OCI-LY7 (cell line): ENCODE results near the gene PACC1. TPM values are rescaled to one million over a fixed set of nuclear protein-coding genes. Genes with fewer than 3 reads are reported as not detected.
"Not testable (repeated sequence)": the region's sequence is repeated elsewhere in the genome, so short reads cannot be mapped to it uniquely, and the experiment has no call there.

ENCODE experiments used
- BruUV-seq: library from RNA; stranded (reverse); fragments of 400-500 nt; replicated peaks from 2 replicates; lab custom pipeline; 2021; lab: Mats Ljungman, UMichigan
- CTCF ChIA-PET: fragments of 300-600 bp; sonication (Branson Sonifier 250); formaldehyde crosslinking; loops from one replicate; lab custom pipeline; 2022; ENCODE audit warnings: antibody characterized with exemption; ENCODE audit not compliant: unreplicated experiment; lab: Charles Lee
- POLR2A ChIA-PET: fragments of 300-600 bp; sonication (Branson Sonifier 250); formaldehyde crosslinking; loops from one replicate; lab custom pipeline; 2022; ENCODE audit warnings: antibody characterized with exemption; lab: Charles Lee
- DNase-seq: peaks from one replicate; pipeline ENCODE4 v3.0.0-alpha.2; 2015; ENCODE audit warnings: low spot score
- H2AFZ ChIP-seq: fragments of 200-600 bp; sonication (generic), shearing (Covaris generic); 2 replicates; pipeline ENCODE4 v1.6.1; 2014; ENCODE audit warnings: mild to moderate bottlenecking, antibody characterized with exemption, low read length, moderate library complexity
- H3K27ac ChIP-seq: fragments of 200-600 bp; sonication (generic); 2 replicates; pipeline ENCODE4 v1.5.1; 2014; ENCODE audit warnings: mixed run types, low read depth, mild to moderate bottlenecking, moderate library complexity, low read length, inconsistent platforms; ENCODE audit not compliant: poor library complexity, severe bottlenecking
- H3K36me3 ChIP-seq: fragments of 200-600 bp; sonication (generic); 2 replicates; pipeline ENCODE4 v1.6.1; 2014; ENCODE audit warnings: mild to moderate bottlenecking, antibody characterized with exemption, low read length, moderate library complexity, mixed read lengths; ENCODE audit not compliant: insufficient read depth
- H3K4me1 ChIP-seq: fragments of 200-600 bp; sonication (generic); 2 replicates; pipeline ENCODE4 v1.5.1; 2014; ENCODE audit warnings: mild to moderate bottlenecking, low read length; ENCODE audit not compliant: insufficient read depth, poor library complexity, severe bottlenecking
- H3K4me2 ChIP-seq: fragments of 200-600 bp; sonication (generic); 2 replicates; pipeline ENCODE4 v1.6.1; 2014; ENCODE audit warnings: mild to moderate bottlenecking, low read length
- H3K4me3 ChIP-seq: fragments of 200-600 bp; sonication (generic); 2 replicates; pipeline ENCODE4 v1.5.1; 2014; ENCODE audit warnings: mild to moderate bottlenecking, low read depth, low read length; ENCODE audit not compliant: poor library complexity, severe bottlenecking
- H3K79me2 ChIP-seq: fragments of 200-600 bp; sonication (generic); 2 replicates; pipeline ENCODE4 v1.6.1; 2016; ENCODE audit warnings: low read depth, mild to moderate bottlenecking, low read length, moderate library complexity, mixed read lengths; ENCODE audit not compliant: insufficient read depth
- H3K9me2 ChIP-seq: fragments of 200-600 bp; sonication (generic); 2 replicates; pipeline ENCODE4 v1.6.1; 2016; ENCODE audit warnings: mild to moderate bottlenecking, low read length, mixed read lengths; ENCODE audit not compliant: insufficient read depth
- H3K9me3 ChIP-seq: fragments of 200-600 bp; sonication (generic); 2 replicates; pipeline ENCODE4 v1.6.1; 2014; ENCODE audit warnings: mild to moderate bottlenecking, mixed run types, low read length, mixed read lengths
- H4K20me1 ChIP-seq: fragments of 200-600 bp; sonication (generic); 2 replicates; pipeline ENCODE4 v1.6.1; 2014; ENCODE audit warnings: mild to moderate bottlenecking, antibody characterized with exemption, low read length, moderate library complexity, mixed read lengths; ENCODE audit not compliant: insufficient read depth
- EZH2phosphoT487 ChIP-seq: fragments of 200-600 bp; sonication (generic); IDR thresholded peaks from 2 replicates; pipeline ENCODE4 v1.6.1; 2018; ENCODE audit warnings: low read depth, borderline replicate concordance, mild to moderate bottlenecking, mixed run types, antibody characterized with exemption, low read length, moderate library complexity, mixed read lengths
- intact Hi-C: fragments of 100-400 bp; cut with micrococcal nuclease; formaldehyde crosslinking; loops from one replicate; pipeline ENCODE4 v1.10.0; 2022; ENCODE audit not compliant: unreplicated experiment
- total RNA-seq, 2 experiments: library from RNA; depleted of rRNA in 1 of 2; stranded (reverse); fragments of >200 nt in 1 of 2; shearing (Covaris generic) in 1 of 2; gene quantifications; 2 replicates each; pipeline ENCODE4 v1.2.3, GENCODE V29; 2014 to 2022
- TF ChIP-seq, protein P1 (sequence below): fragments of 200-600 bp; sonication (generic); conservative IDR thresholded peaks from 2 replicates; pipeline ENCODE4 v1.5.1; 2014; ENCODE audit warnings: mild to moderate bottlenecking, antibody characterized with exemption, low read length, moderate library complexity, mixed read lengths

The PACC1 gene
- total RNA-seq, 2 experiments from 2014 or later: 17.3 to 30.8 TPM

DNA sequence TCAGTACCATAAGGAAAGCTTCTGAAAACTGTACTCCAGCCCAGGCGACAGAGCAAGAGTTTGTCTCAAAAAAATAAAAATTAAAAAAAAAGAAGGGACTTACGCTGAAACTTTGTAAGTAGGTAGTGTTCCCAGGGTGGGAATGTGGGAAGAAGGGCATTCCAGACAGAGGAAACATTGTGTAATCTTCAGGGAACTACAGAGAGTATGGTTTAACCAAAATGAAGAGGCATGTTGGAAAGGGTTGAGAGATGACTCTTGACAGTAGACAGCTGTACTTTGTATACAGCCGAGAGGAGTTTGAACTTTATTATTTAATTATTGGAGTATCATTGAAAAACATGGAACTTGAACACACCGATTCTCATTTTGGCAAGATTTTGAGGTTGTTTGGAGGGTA lies 86.4 kb downstream of the PACC1 start:
- Histone ChIP-seq H3K36me3 (peaks cover 26% of the 10 kb centered on the region), H3K4me1 (no peaks in the 10 kb centered on the region), H3K4me3 (no peak overlapping the region), H3K9me3 (no peaks in the 10 kb centered on the region), H2AFZ (no peak overlapping the region), H3K9me2 (no peaks in the 10 kb centered on the region), H3K4me2 (no peak overlapping the region), H3K79me2 (peaks cover 22% of the 10 kb centered on the region; the same call in 1 of the 2 replicates), H3K27ac (no peak overlapping the region), H4K20me1 (no peaks in the 10 kb centered on the region)
- POLR2A ChIA-PET: no interaction called here
- CTCF ChIA-PET: no interaction called here
- intact Hi-C loops: no loop called here
- no peak for DNase-seq
- BruUV-seq: no TSS peak
- TF ChIP-seq EZH2phosphoT487: no peak
- TF ChIP-seq, protein P1, sequence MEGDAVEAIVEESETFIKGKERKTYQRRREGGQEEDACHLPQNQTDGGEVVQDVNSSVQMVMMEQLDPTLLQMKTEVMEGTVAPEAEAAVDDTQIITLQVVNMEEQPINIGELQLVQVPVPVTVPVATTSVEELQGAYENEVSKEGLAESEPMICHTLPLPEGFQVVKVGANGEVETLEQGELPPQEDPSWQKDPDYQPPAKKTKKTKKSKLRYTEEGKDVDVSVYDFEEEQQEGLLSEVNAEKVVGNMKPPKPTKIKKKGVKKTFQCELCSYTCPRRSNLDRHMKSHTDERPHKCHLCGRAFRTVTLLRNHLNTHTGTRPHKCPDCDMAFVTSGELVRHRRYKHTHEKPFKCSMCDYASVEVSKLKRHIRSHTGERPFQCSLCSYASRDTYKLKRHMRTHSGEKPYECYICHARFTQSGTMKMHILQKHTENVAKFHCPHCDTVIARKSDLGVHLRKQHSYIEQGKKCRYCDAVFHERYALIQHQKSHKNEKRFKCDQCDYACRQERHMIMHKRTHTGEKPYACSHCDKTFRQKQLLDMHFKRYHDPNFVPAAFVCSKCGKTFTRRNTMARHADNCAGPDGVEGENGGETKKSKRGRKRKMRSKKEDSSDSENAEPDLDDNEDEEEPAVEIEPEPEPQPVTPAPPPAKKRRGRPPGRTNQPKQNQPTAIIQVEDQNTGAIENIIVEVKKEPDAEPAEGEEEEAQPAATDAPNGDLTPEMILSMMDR: no peak

DNA sequence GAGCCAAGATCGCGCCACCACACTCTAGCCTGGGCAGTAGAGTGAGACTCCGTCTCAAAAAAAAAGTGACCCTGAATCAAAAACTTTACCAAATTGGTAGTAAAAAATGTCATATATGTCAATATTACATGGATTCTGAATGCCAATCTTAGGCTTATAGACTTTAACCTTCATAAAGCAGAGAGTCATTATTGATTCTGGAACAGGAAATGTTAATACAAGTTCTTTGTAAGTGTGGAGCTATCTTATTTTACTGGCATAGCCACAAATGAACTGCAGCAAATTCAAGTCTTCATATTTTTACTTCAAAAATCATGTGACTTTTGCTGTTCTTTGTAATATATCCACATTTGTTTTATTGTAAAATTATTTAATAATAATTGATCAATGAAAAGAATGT lies 88.1 kb downstream of the PACC1 start:
- no peak overlapping the region for H3K27ac ChIP-seq

DNA sequence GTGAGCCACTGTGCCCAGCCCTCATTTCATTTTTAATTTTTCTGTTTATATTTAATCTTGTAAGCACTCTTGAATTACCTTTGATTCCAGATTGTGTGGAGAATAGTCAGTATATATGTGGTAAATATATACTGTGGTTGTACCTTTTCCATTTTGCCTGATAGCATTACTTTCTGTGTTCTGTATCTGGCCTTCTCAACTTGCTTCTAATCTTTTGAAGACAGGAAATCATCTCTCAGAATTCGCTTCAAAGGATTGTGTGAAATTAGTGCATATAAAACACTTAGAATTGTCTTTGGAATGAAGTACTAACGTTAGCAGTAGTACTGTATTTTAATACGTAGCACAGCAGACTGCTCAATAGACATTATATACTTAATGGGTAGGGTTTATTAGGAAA lies 91.6 kb downstream of the PACC1 start:
- H3K9me2 ChIP-seq: no peaks in the 10 kb centered on the region
- no peak overlapping the region for H2AFZ ChIP-seq
- CTCF ChIA-PET: no interaction called here
- no peaks in the 10 kb centered on the region for H3K4me1 ChIP-seq
- no peak for DNase-seq
- no TSS peak for BruUV-seq
- no peak overlapping the region for H3K27ac ChIP-seq
- peaks cover 4% of the 10 kb centered on the region; the same call in 1 of the 2 replicates for H3K9me3 ChIP-seq
- H4K20me1 ChIP-seq: no peaks in the 10 kb centered on the region
- intact Hi-C loops: no loop called here
- TF ChIP-seq, protein P1: no peak
- no peak for TF ChIP-seq EZH2phosphoT487
- H3K4me2 ChIP-seq: no peak overlapping the region
- POLR2A ChIA-PET: no interaction called here
- peaks cover 6% of the 10 kb centered on the region for H3K36me3 ChIP-seq
- no peak overlapping the region for H3K4me3 ChIP-seq
- peaks cover 34% of the 10 kb centered on the region; the same call in 1 of the 2 replicates for H3K79me2 ChIP-seq

More for the DNA sequence above, 88.1 kb downstream of the PACC1 start:
- Histone ChIP-seq H3K9me3 (no peaks in the 10 kb centered on the region), H4K20me1 (no peaks in the 10 kb centered on the region), H3K79me2 (peaks cover 22% of the 10 kb centered on the region; the same call in 1 of the 2 replicates), H3K9me2 (no peaks in the 10 kb centered on the region), H3K36me3 (peaks cover 14% of the 10 kb centered on the region), H3K4me2 (no peak overlapping the region), H3K4me1 (no peaks in the 10 kb centered on the region), H3K4me3 (no peak overlapping the region), H2AFZ (no peak overlapping the region)
- TF ChIP-seq, protein P1: no peak
- no peak for TF ChIP-seq EZH2phosphoT487
- ChIA-PET POLR2A (no interaction called here), CTCF (no interaction called here)
- BruUV-seq: no TSS peak
- DNase-seq: no peak
- intact Hi-C loops: no loop called here

DNA sequence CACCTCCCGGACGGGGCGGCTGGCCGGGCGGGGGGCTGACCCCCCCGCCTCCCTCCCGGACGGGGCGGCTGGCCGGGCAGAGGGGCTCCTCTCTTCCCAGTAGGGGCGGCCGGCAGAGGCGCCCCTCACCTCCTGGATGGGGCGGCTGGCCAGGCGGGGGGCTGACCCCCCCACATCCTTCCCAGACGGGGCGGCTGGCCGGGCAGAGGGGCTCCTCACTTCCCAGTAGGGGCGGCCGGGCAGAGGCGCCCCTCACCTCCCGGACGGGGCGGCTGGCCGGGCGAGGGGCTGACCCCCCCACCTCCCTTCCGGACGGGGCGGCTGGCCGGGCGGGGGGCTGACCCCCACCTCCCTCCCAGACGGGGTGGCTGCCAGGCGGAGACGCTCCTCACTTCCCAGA lies 93.7 kb downstream of the PACC1 start:
- DNase-seq, H3K27ac ChIP-seq, H3K36me3 ChIP-seq, BruUV-seq, CTCF ChIA-PET, H3K4me3 ChIP-seq, H3K4me2 ChIP-seq, POLR2A ChIA-PET, intact Hi-C loops, H3K9me3 ChIP-seq, H2AFZ ChIP-seq, H4K20me1 ChIP-seq, H3K9me2 ChIP-seq, H3K4me1 ChIP-seq: not testable (repeated sequence)
- H3K79me2 ChIP-seq: peaks cover 47% of the 10 kb centered on the region; the same call in 1 of the 2 replicates
